ENCODE results near the gene INPP5J. TPM values are rescaled to one million over a fixed set of nuclear protein-coding genes. Genes with fewer than 3 reads are reported as not detected.
A peak's percentile ranks its signal among the peaks of the same experiment; 100 is the strongest.

Gene INPP5J
- total RNA-seq, 1 donor from 2014 or later: 16.6 TPM

GRCh38 chr22:31136711-31137110 is 13.9 kb downstream of the INPP5J start:
- ATAC-seq: no peak
- intact Hi-C loops (cut with DNase I): no loop called here
- DNase-seq (ENCODE audit: missing footprints): no peak

GRCh38 chr22:31137721-31138120 is 15.0 kb downstream of the INPP5J start:
- no peak for DNase-seq (ENCODE audit: missing footprints)
- intact Hi-C loops (cut with DNase I): no loop called here
- ATAC-seq: no peak

- intact Hi-C loops (cut with DNase I): no loop called here
- ATAC-seq (no peak), DNase-seq (ENCODE audit: missing footprints) (no peak)
Observed at GRCh38 chr22:31138126-31138525, 15.4 kb downstream of the INPP5J start.

GRCh38 chr22:31139066-31139465 is 16.3 kb downstream of the INPP5J start:
- DNase-seq (ENCODE audit: missing footprints) (no peak), ATAC-seq (no peak)
- intact Hi-C loops (cut with DNase I): no loop called here

- no peak for ATAC-seq
- DNase-seq (ENCODE audit: missing footprints): no peak
- intact Hi-C loops (cut with DNase I): no loop called here
Observed at GRCh38 chr22:31139866-31140716, 17.3 kb downstream of the INPP5J start, which contains the start of gene PLA2G3. Gene PLA2G3 (minus strand): TSS chr22:31140508. CDS start chr22:31140354, 154 bp downstream.

- DNase-seq (ENCODE audit: missing footprints) (no peak), ATAC-seq (no peak)
- intact Hi-C loops (cut with DNase I): no loop called here
Observed at GRCh38 chr22:31140746-31141145, 18.0 kb downstream of the INPP5J start.

GRCh38 chr22:31141551-31141950 is 18.8 kb downstream of the INPP5J start:
- DNase-seq (ENCODE audit: missing footprints) (no peak), ATAC-seq (no peak)
- intact Hi-C loops (cut with DNase I): no loop called here

- intact Hi-C loops (cut with DNase I): no loop called here
- DNase-seq (ENCODE audit: missing footprints) (no peak), ATAC-seq (no peak)
Observed at GRCh38 chr22:31142285-31142684, 19.5 kb downstream of the INPP5J start.

GRCh38 chr22:31143038-31143437 is 20.3 kb downstream of the INPP5J start:
- intact Hi-C loops (cut with DNase I): no loop called here
- ATAC-seq (no peak), DNase-seq (ENCODE audit: missing footprints) (no peak)

- intact Hi-C loops (cut with DNase I): no loop called here
- DNase-seq (ENCODE audit: missing footprints) (no peak), ATAC-seq (no peak)
Observed at GRCh38 chr22:31143537-31143936, 20.8 kb downstream of the INPP5J start.

- ATAC-seq (no peak), DNase-seq (ENCODE audit: missing footprints) (no peak)
- intact Hi-C loops (cut with DNase I): no loop called here
Observed at GRCh38 chr22:31144223-31144622, 21.5 kb downstream of the INPP5J start.

GRCh38 chr22:31148488-31148887 is 25.7 kb downstream of the INPP5J start:
- ATAC-seq: peak; percentile 65
- intact Hi-C loops (cut with DNase I): loop anchor here (2.0 to 5.0 kb wide), 2 partner anchors 84 to 200 kb away; no protein-coding TSS in a partner anchor
- no peak for DNase-seq (ENCODE audit: missing footprints)

GRCh38 chr22:31148953-31149627 is 26.3 kb downstream of the INPP5J start:
- intact Hi-C loops (cut with DNase I): loop anchor here (1.0 to 5.0 kb wide), 4 partner anchors 42 to 200 kb away; partner anchors contain the start of gene SELENOM

GRCh38 chr22:31150615-31151014 is 27.8 kb downstream of the INPP5J start:
- intact Hi-C loops (cut with DNase I): no loop called here
- ATAC-seq: no peak
- no peak for DNase-seq (ENCODE audit: missing footprints)

More at GRCh38 chr22:31148953-31149627, 26.3 kb downstream of the INPP5J start:
- ATAC-seq (peak; percentile 96), DNase-seq (ENCODE audit: missing footprints) (no peak)

GRCh38 chr22:31151872-31152271 is 29.1 kb downstream of the INPP5J start:
- intact Hi-C loops (cut with DNase I): no loop called here
- ATAC-seq: no peak
- no peak for DNase-seq (ENCODE audit: missing footprints)

- ATAC-seq (no peak), DNase-seq (ENCODE audit: missing footprints) (no peak)
- intact Hi-C loops (cut with DNase I): no loop called here
Observed at GRCh38 chr22:31153357-31153756, 30.6 kb downstream of the INPP5J start.

GRCh38 chr22:31154975-31155374 is 32.2 kb downstream of the INPP5J start:
- intact Hi-C loops (cut with DNase I): no loop called here

GRCh38 chr22:31155422-31155821 is 32.7 kb downstream of the INPP5J start:
- ATAC-seq (no peak), DNase-seq (ENCODE audit: missing footprints) (no peak)
- intact Hi-C loops (cut with DNase I): no loop called here

More at GRCh38 chr22:31154975-31155374, 32.2 kb downstream of the INPP5J start:
- DNase-seq (ENCODE audit: missing footprints) (no peak), ATAC-seq (no peak)

- no peak for DNase-seq (ENCODE audit: missing footprints)
Observed at GRCh38 chr22:31160328-31160978, 37.7 kb downstream of the INPP5J start.

More at GRCh38 chr22:31160328-31160978, 37.7 kb downstream of the INPP5J start:
- peak; percentile 40 for ATAC-seq
- intact Hi-C loops (cut with DNase I): loop anchor here (5.0 kb wide), 2 partner anchors 72 to 193 kb away; partner anchors contain the start of genes MORC2 and TUG1
